Activated B cell treated with CpG ODN at 0.5 μM for 24 hours (primary cell): ENCODE data around the gene LDHA. TPM values are rescaled to one million over a fixed set of nuclear protein-coding genes. Genes with fewer than 3 reads are reported as not detected.

ENCODE experiments used
- ATAC-seq: fragments of 200-7000 bp; cut with Tn5 transposase; one replicate; pipeline ENCODE4 v1.10.0; 2021; ENCODE audit warnings: low read depth, mild to moderate bottlenecking, moderate library complexity
- CTCF ChIA-PET: fragments of 350-600 bp; sonication (Branson Sonifier 250); formaldehyde crosslinking; loops from one replicate; lab custom pipeline; 2021; ENCODE audit warnings: antibody characterized with exemption; lab: Charles Lee
- POLR2A ChIA-PET: fragments of 350-600 bp; sonication (Branson Sonifier 250); formaldehyde crosslinking; loops from one replicate; lab custom pipeline; 2021; ENCODE audit warnings: antibody characterized with exemption; lab: Charles Lee
- DNase-seq: peaks from one replicate; pipeline ENCODE4 v3.0.0; 2022
- H3K27ac Mint-ChIP-seq: one replicate; pipeline ENCODE4 v1.8.0; 2020; ENCODE audit warnings: mixed read lengths
- H3K27me3 Mint-ChIP-seq: one replicate; pipeline ENCODE4 v1.8.0; 2021; ENCODE audit warnings: mixed read lengths
- H3K36me3 Mint-ChIP-seq: one replicate; pipeline ENCODE4 v1.8.0; 2021; ENCODE audit warnings: low read depth, mixed read lengths
- H3K4me1 Mint-ChIP-seq: one replicate; pipeline ENCODE4 v1.8.0; 2021; ENCODE audit warnings: mixed read lengths
- H3K4me3 Mint-ChIP-seq: one replicate; pipeline ENCODE4 v1.8.0; 2020; ENCODE audit warnings: mild to moderate bottlenecking, mixed read lengths
- H3K9me3 Mint-ChIP-seq: one replicate; pipeline ENCODE4 v1.8.0; 2020; ENCODE audit warnings: mixed read lengths
- CTCF ChIP-seq: fragments of 200-600 bp; IDR thresholded peaks from one replicate; pipeline ENCODE4 v1.8.0; 2022; ENCODE audit warnings: antibody characterized with exemption, mild to moderate bottlenecking
- intact Hi-C: fragments of 100-400 bp; cut with micrococcal nuclease; formaldehyde crosslinking; loops from one replicate; pipeline ENCODE4 v1.15.1; 2024
- total RNA-seq: library from RNA; stranded (reverse); gene quantifications from 2 replicates; pipeline ENCODE4 v1.2.3, GENCODE V29; 2022

Gene LDHA
- total RNA-seq, 1 donor from 2014 or later, result 282 TPM

- CTCF ChIA-PET, result no interaction called here
- no peaks in the 10 kb centered on the region for H3K4me1 Mint-ChIP-seq
- intact Hi-C loops, result no loop called here
- H3K27me3 Mint-ChIP-seq, result no peaks in the 10 kb centered on the region
- ATAC-seq (no peak), DNase-seq (no peak)
- H3K36me3 Mint-ChIP-seq, result peaks cover 39% of the 10 kb centered on the region
- POLR2A ChIA-PET, result interaction anchor here (0.6 kb wide), 1 partner anchor 15 kb away, joined by 3 read pairs; no protein-coding TSS in a partner anchor
- no peak for TF ChIP-seq CTCF
- no peak overlapping the region for H3K27ac Mint-ChIP-seq
- H3K9me3 Mint-ChIP-seq, result no peaks in the 10 kb centered on the region
- no peak overlapping the region for H3K4me3 Mint-ChIP-seq
These were observed 25.0 kb upstream of the LDHA start for GRCh38 chr11:18369398-18369797.

GRCh38 chr11:18371279-18371678 lies 23.1 kb upstream of the LDHA start:
- peaks cover 25% of the 10 kb centered on the region for H3K36me3 Mint-ChIP-seq
- H3K4me1 Mint-ChIP-seq, result no peaks in the 10 kb centered on the region
- no peak overlapping the region for H3K4me3 Mint-ChIP-seq
- H3K9me3 Mint-ChIP-seq, result no peaks in the 10 kb centered on the region
- TF ChIP-seq CTCF, result no peak
- H3K27me3 Mint-ChIP-seq, result no peaks in the 10 kb centered on the region
- ATAC-seq (no peak), DNase-seq (no peak)
- intact Hi-C loops, result no loop called here
- H3K27ac Mint-ChIP-seq, result no peak overlapping the region
- CTCF ChIA-PET, result no interaction called here
- POLR2A ChIA-PET, result no interaction called here

- Mint-ChIP-seq H3K27me3 (no peaks in the 10 kb centered on the region), H3K4me3 (no peak overlapping the region), H3K36me3 (peaks cover 17% of the 10 kb centered on the region), H3K27ac (no peak overlapping the region), H3K9me3 (no peaks in the 10 kb centered on the region), H3K4me1 (no peaks in the 10 kb centered on the region)
- ChIA-PET CTCF (no interaction called here), POLR2A (no interaction called here)
- ATAC-seq (no peak), DNase-seq (no peak)
- intact Hi-C loops, result no loop called here
- no peak for TF ChIP-seq CTCF
These were observed 22.2 kb upstream of the LDHA start for GRCh38 chr11:18372201-18372600.

GRCh38 chr11:18374956-18375355 lies 19.4 kb upstream of the LDHA start:
- POLR2A ChIA-PET, result no interaction called here
- intact Hi-C loops, result no loop called here
- Mint-ChIP-seq H3K27ac (no peak overlapping the region), H3K27me3 (no peaks in the 10 kb centered on the region), H3K36me3 (peaks cover 4% of the 10 kb centered on the region), H3K4me3 (no peak overlapping the region), H3K9me3 (no peaks in the 10 kb centered on the region), H3K4me1 (no peaks in the 10 kb centered on the region)
- TF ChIP-seq CTCF, result no peak
- CTCF ChIA-PET, result no interaction called here
- no peak for ATAC-seq
- DNase-seq, result no peak

- no peak overlapping the region for H3K4me3 Mint-ChIP-seq
- DNase-seq (no peak), ATAC-seq (no peak)
- no peaks in the 10 kb centered on the region for H3K9me3 Mint-ChIP-seq
- intact Hi-C loops, result no loop called here
- H3K36me3 Mint-ChIP-seq, result peaks cover 3% of the 10 kb centered on the region
- H3K27ac Mint-ChIP-seq, result no peak overlapping the region
- POLR2A ChIA-PET, result no interaction called here
- TF ChIP-seq CTCF, result no peak
- H3K4me1 Mint-ChIP-seq, result no peaks in the 10 kb centered on the region
- CTCF ChIA-PET, result no interaction called here
- H3K27me3 Mint-ChIP-seq, result no peaks in the 10 kb centered on the region
These were observed 18.4 kb upstream of the LDHA start for GRCh38 chr11:18375941-18376340.
